RPMI8226 (cell line): ENCODE measurements around the gene CCT4.
"Not testable (repeated sequence)": the region's sequence is repeated elsewhere in the genome, so short reads cannot be mapped to it uniquely, and the experiment has no call there.

Experiments used
- DNase-seq: peaks from one replicate; pipeline ENCODE4 v3.0.0-alpha.2; 2015

CCT4 gene

GRCh38 chr2:61878761-61879160 is 9.7 kb downstream of the CCT4 start:
- DNase-seq: no peak

GRCh38 chr2:61877571-61878245 is 10.7 kb downstream of the CCT4 start:
- no peak for DNase-seq

- DNase-seq: no peak
Observed at GRCh38 chr2:61876400-61876799, 12.1 kb downstream of the CCT4 start.

- DNase-seq: not testable (repeated sequence)
Observed at GRCh38 chr2:61866482-61867089, 21.9 kb downstream of the CCT4 start.

GRCh38 chr2:61862085-61862484 is 26.4 kb downstream of the CCT4 start:
- no peak for DNase-seq

GRCh38 chr2:61857224-61857623 is 31.2 kb downstream of the CCT4 start:
- DNase-seq: no peak

- DNase-seq: no peak
Observed at GRCh38 chr2:61855318-61855613, 33.2 kb downstream of the CCT4 start.

- peak; percentile 96 for DNase-seq
Observed at GRCh38 chr2:61854564-61855317, 33.7 kb downstream of the CCT4 start.

- DNase-seq: peak; percentile 90
Observed at GRCh38 chr2:61853847-61854563, 34.5 kb downstream of the CCT4 start, which contains the start of gene FAM161A. TSS of gene FAM161A (minus strand) at chr2:61854060. CDS start at chr2:61854041, 19 bp downstream.

- peak; percentile 42 for DNase-seq
Observed at GRCh38 chr2:61853086-61853846, 35.2 kb downstream of the CCT4 start.

- DNase-seq: not testable (repeated sequence)
Observed at GRCh38 chr2:61851270-61851669, 37.2 kb downstream of the CCT4 start.

- no peak for DNase-seq
Observed at GRCh38 chr2:61845320-61845719, 43.1 kb downstream of the CCT4 start.

- no peak for DNase-seq
Observed at GRCh38 chr2:61841286-61841685, 47.2 kb downstream of the CCT4 start.

GRCh38 chr2:61834893-61835292 is 53.6 kb downstream of the CCT4 start:
- no peak for DNase-seq

GRCh38 chr2:61833971-61834370 is 54.5 kb downstream of the CCT4 start:
- no peak for DNase-seq

GRCh38 chr2:61832183-61832841 is 56.1 kb downstream of the CCT4 start:
- no peak for DNase-seq

- DNase-seq: no peak
Observed at GRCh38 chr2:61822255-61822654, 66.2 kb downstream of the CCT4 start.
